HG02870 (cell line): ENCODE data around the gene PSENEN.
A peak's percentile ranks its signal among the peaks of the same experiment; 100 is the strongest.

Source experiments
- ATAC-seq: cut with Tn5 transposase; IDR thresholded peaks from one replicate; pipeline ENCODE4 v1.9.1; 2021; ENCODE audit warnings: mild to moderate bottlenecking, moderate library complexity; ENCODE audit not compliant: unreplicated experiment

Gene PSENEN

DNA sequence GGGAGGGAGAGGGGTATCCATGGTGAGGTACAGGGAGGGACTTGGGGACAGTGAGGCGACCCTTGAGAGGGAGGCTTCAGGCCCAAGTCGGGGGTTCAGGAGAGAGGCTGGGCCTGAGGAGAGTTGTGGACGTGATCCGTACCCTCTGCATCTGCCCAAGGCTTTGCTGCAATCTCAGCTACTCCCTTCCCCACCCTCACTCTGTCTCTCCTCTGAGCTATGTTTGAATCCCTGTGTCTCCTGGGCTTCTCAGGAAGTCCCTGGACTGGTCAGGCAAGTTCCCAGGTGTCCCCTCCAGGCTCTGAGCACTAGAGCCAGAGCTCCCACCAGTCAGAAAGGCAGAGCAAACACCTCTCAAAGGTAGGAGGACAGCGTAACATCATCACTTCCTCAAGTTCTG is 4.7 kb downstream of the PSENEN start:
- ATAC-seq: no peak

DNA sequence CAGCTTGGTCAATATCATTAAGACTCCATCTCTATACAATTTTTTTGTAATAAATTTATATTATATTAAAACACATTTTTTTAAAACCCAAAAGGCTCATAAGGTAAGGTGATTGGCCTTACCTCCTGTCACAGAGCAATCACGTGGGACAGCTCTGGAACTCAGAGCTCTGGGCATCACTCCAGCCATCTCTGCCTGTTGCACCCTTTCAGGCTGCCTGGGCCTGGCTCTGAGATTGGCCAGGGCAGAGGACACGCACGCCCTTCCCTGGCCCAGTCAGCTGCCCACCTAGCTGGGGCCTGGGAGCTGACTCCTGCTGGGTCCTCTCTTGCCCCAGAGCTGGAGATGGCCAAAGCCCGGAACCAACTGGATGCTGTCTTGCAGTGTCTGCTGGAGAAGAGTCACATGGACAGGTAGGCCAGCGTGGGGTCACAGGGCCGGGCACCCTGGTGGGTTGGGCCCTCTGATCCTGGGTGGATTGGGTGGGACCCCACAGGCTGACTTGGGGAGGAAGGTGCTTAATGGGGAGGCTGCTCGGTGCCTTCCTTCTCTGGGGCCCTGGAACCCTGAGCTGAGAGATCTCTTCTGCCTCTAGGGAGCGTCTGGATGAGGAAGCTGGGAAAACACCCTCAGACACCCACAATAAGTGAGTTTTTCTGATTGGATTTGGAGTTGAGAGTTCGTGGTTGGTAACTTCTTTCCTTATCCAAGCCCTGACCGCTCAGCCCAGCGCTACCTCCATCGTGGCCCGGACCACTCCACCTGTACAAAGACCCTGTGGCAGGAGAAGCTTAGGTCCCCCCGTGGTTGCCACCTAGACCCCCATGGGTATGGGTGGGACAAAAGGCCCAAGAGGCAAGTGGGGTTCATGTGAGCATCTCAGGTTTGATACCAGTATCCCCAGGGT is 6.6 kb downstream of the PSENEN start:
- no peak for ATAC-seq

DNA sequence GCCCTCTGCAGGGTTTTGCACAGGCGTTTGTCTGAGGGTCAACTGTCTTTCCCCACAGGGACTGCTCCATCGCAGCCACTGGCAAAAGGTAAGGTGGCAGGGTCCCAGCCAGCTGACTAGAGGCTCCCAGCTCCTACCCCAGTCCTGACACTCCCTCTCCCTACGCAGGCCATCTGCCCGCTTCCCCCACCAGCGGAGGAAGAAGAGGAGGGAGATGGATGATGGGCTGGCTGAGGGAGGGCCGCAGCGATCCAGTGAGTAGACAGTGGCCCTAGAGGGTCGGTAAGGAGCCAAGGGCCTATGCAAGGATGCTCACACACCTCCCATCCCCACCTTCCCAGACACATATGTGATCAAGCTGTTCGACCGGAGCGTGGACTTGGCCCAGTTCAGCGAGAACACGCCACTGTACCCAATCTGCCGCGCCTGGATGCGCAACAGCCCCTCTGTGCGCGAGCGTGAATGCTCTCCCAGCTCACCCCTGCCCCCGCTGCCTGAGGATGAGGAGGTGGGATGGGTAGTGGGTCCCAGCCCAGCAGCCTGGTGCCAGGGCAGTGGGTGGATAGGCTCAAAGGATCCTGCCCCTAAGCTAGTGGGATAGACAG is 7.4 kb downstream of the PSENEN start:
- no peak for ATAC-seq

DNA sequence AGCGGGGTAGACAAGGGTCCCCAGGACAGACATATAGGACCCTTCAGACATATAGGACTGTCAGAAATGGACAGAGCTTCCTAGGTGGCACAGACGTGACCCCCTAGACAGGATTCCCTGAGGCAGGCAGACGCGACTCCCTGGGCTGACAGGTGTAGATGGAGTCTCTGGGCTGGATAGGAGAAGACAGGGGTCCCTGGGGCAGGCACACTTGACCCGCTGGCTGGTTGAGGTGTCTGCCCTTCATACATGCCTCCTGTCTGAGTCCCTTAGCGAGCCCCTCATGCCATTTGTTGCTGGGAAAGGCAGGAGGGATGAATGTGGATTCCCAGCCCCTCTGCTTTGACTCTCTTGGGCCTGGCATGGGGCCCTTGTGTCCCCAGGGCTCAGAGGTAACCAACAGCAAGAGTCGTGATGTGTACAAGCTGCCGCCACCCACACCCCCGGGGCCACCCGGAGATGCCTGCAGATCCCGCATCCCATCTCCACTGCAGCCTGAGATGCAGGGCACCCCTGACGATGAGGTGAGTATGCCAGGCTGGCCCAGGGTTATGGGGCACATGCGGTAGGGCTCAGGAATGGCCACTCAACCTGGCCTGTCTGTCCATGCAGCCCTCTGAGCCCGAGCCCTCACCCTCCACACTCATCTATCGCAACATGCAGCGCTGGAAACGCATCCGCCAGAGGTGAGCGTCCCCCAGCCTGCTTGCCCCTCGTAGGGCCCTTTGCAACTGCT is 8.4 kb downstream of the PSENEN start:
- ATAC-seq: no peak

DNA sequence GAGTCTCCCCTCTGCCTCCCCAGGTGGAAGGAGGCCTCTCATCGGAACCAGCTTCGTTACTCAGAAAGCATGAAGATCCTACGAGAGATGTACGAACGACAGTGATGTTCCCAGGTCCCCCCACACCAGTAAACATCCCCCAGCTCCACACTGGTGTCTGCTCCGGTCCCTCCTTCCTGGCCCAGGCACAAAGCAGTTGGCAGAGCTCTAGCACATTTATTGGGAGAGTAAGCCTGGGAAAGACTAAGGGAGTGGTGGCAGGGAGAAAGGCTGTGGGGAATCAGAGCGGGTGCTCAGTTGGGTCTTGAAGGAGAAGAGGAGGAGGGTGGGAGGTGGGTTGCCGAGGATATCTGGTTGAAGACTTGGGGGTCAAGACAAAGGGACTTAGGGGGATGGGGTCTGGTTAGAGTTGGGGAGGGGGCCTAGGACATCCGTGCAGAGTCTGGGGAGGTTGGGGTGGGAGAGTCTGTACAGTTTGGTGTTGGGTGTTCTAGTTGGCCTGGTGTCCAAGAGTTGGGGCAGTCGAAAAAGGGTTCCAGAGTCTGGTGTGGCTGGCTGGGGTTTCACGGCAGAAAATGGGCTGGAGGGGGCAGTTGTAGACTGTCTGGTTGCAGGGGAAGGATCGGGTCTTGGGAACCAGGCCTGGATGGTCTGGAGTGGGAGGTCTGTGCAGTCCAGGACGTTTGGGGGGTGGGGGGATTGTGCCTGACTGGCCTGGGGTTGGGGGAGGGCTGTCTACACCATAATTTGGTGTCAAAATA is 9.1 kb downstream of the PSENEN start:
- ATAC-seq: no peak

DNA sequence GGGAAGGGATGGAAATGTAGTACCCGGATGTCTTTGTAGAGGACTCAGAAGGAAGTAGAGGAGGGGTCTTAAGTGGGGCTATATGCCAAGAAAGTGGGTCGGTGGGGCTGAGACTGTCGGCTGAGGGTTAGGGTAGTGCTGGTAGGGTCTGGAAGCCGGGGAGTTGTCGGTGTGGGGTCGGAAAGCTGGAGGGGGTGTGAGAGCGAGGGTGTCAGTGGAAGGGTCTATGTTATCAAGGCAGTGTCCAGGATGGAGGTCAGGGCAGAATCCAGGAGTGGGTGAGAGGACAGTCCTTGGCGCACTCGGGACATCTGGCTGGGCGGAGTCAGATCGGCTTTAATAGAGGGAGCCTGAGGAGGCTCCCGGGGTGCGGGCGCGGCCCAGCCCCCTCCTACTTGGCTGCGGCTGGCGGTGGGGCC is 9.7 kb downstream of the PSENEN start:
- ATAC-seq: no peak

DNA sequence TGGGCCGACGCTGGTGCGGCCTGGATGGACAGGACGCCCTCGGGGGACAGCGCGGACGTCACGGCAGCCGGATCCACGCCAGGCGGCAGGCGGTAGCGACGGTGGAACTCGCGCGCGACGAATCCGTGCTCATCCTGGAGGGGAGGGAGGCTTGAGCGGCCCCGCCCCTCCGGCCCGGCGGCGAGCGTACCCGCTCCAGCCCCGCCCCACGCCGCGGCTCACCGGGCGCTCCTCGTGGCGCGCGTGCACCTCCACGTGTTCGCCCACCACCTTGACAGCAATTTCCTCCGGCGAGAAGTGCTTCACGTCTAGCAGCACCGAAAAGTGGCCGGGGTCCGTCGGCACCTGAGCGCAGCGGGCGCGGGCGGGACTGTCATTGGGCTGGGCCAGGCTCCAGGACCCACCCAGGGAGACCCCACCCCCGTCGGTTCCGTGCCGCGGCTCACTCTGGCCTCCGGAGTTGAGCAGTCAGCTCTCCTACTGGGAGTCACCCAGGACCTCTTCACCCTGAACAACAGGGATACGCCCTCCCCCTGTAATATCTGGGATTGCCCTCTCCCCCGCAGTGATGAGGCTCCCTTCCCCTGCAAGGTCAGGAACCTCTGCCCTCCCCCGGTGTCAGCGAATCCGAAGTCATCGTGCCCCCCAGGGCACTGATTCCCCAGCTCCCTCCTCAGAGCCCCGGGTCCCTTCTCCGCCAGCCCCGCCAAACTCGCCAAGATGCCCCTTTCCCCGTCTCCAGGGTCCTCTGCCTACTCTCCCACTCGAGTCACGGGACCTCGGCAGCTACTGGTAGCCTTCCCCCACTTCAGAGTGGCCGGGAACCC is 10.3 kb downstream of the PSENEN start:
- no peak for ATAC-seq

DNA sequence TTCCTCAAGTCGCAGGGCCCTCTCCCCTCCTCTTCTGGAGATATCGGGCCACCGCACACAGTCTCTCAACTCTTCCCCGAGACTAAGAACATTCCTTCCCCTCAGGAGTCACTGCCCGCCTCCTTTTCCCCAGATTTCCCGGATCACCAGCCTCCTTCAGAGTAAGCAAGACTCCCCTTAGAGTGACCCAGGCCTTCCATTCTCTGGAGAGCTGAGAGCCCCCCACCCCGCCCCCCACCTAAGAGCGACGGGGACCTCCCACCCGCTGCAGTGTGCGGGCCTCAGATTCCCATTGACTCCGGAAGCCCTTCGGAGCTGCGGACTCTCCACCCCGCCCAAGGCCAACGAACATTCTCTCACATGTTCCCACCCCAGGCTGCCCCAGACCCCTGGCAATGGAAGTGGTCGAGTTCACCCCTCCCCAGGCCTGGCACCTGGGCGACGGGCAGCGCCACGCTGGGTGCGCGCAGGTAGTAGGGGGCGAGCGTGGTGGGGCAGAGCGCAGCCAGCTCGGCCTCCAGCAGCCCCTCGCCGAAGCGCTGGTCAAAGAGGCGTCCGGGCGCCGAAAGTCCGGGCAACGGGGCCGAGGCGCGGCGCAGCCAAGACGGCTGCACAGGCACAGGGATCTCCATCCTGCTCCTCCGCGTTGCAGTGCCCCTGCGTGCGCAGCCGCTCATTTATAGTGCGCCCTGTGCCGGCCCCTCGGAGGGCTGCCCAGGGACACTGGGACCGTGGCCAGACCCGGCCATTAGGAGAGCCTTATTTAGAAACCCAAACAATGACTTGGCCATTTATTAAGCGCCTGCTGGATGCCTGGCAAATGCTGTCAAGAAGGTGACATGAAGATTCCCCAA is 11.2 kb downstream of the PSENEN start, which contains the start of gene HSPB6:
Gene HSPB6 (minus strand): TSS at position 653 of the 854 bp plus-strand sequence. CDS start 21 bp downstream, at position 632.
- no peak for ATAC-seq

DNA sequence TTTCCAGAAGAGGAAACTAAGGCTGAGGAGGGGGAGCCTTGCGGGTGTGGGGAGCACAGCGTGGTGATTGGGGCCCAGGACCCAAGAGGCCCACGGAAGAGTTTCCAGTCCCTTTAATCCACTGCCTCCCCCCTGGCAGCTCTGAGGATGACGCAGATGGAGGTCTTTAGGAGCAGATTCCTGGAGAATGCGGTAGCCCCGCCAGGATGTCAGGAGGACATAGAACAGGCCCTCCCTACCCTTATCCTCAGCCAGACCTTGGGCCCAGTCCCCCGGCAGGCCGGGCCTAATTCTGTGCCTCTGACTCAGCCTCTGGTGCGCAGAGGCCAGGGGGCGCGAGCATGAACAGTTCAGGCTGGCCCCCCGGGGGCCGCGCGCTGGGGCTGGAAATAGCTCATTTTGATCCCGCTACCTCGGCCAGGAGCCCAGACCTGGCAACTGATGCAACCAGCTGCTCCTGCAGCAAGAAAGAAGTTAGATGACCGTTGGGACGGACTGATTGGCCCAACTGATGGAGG is 11.8 kb downstream of the PSENEN start:
- no peak for ATAC-seq

DNA sequence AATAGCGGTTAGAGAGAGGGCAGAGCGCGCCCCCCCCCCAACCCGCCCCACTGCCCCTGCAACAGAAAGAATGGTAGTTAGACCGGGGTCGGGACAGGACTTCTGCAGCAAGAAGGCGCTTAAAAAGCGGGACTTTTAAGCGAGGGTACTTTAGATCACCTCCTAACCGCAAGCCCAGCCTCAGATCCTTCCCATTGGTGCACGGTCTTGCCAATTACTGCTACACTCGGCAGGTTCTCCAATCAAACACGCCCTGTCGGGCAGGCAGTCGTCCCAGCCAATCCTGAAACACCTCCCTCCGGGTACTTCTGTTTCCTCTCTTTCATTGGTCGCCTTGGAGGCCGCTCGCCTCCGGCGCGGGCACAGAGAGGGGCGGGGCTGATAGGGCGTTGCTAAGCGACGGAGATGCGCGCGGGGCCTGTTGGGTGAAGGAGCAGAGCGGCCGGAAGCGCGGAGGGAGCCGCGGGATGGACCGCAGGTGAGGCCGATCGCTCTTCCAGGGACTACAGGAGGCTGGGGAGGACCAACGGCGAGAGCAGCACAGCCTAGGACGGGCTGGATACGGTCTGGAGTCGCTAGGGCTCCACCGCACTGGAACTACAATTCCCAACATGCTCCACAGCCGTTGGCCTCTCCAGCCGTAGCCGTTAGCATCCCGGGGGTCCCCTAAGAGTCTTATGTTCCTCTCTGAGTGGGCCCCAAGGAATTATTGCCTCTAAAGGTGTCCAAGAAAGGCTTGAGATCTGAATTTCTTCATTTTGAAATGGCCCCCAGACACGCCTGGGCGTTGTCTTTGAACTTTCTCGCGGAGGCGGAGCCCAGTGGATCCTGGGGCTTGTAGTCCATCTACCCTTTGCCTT is 12.5 kb downstream of the PSENEN start, which contains the start of gene PROSER3:
Gene PROSER3 (plus strand): TSS at position 428 of the 860 bp plus-strand sequence. CDS start 40 bp downstream, at position 468.
- ATAC-seq: peak; percentile 96

DNA sequence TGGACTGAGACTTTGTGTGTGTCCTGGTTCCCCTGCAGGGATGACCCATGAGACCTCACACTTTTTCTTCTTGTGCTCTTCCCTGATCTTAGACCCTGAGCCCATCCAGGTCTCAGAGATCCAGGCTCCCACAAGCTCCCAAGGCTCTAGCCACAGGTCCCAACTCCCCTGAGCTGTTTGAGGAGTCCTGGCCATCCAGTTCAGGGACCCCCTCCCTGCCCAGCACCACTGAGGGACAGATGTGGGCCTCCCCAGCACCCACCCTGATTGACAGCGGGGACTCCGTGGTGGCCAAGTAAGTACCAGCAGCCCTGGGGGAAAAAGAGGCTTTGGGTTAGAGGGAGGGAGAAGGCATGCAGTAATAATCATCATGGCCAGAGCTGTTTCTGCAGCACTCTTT is 14.2 kb downstream of the PSENEN start:
- no peak for ATAC-seq

DNA sequence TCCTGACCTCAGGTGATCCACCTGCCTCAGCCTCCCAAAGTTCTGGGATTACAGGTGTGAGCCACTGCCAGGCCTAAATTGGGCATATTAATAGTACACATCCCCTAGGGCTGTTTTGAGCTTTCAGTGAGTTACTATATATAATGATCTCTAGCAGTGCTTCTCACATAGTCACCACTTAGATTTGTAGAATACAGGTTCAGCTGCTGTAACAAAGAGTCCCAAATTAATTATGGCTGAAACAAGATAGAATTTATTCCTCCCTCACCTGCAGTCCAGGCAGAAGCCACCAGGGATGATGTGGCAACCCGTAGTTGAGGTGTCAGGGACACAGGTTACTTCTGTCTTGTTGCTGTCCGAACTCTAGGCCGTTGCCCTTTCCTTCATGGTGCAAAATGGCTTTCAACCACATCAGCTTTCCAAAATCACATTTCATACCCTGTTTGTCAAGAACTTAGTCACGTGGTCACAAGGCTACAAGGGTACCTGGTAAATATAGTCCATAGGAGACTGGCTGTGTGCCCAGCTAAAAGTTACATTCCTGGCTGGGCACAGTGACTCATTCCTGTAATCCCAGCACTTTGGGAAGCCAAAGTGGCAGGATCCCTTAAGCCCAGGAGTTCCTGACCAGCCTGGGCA is 15.4 kb downstream of the PSENEN start:
- ATAC-seq: no peak

DNA sequence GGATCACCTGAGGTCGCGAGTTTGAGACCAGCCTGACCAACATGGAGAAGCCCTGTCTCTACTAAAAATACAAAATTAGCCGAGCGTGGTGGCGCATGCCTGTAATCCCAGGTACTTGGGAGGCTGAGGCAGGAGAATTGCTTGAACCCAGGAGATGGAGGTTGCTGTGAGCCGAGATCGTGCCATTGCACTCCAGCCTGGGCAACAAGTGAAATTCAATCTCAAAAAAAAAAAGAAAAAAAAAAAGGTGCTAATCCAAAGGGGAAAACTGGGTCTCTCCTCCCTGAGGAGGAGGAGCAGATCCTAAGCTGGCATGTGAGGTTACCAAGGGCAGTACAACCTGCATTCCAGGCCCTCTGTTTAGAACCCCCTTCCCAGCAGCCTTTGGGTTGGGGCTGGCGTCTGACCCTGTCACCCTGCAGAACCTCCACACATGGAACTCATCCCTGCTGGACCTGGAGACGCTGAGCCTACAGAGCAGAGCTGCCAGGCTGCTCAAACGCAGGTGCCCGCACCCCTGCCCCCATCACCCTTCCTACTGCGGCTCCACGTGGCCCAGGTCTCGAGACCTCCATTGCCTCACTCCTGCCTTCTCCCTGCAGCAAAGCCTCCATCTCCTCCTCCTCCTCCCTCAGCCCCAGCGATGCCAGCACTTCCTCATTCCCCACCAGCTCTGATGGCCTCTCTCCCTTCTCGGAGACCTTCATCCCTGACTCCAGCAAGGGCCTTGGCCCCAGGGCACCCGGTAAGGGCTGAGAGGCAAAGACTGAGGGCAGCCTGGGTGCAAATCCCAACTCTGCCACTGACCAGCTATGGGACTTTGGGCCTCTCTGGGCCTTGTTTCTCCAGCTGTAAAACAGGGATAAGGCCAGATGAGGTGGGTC is 19.2 kb downstream of the PSENEN start:
- no peak for ATAC-seq

DNA sequence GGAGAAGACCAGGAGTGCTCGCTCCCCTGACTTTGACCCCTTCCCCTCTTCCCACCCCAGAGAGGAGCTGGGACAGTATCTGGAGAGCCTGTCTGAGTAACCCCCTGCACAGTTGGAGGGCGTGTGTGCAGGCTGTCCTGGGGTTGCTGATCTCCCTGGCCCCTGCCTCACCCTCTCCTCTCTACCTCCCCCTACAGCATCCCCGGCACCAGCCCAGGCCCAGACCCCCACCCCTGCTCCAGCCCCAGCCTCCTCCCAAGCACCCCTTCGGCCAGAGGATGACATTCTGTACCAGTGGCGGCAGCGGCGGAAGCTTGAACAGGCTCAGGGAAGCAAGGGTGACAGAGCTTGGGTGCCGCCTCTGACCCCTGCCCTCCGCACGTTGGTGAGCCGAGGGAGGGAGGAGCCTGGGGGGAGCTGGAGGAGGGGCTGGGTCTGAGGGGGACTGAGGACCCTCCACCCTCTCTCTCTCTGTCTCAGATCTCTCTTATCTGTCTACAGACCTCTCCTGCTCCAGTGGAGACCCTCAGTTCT is 21.2 kb downstream of the PSENEN start:
- ATAC-seq: no peak

DNA sequence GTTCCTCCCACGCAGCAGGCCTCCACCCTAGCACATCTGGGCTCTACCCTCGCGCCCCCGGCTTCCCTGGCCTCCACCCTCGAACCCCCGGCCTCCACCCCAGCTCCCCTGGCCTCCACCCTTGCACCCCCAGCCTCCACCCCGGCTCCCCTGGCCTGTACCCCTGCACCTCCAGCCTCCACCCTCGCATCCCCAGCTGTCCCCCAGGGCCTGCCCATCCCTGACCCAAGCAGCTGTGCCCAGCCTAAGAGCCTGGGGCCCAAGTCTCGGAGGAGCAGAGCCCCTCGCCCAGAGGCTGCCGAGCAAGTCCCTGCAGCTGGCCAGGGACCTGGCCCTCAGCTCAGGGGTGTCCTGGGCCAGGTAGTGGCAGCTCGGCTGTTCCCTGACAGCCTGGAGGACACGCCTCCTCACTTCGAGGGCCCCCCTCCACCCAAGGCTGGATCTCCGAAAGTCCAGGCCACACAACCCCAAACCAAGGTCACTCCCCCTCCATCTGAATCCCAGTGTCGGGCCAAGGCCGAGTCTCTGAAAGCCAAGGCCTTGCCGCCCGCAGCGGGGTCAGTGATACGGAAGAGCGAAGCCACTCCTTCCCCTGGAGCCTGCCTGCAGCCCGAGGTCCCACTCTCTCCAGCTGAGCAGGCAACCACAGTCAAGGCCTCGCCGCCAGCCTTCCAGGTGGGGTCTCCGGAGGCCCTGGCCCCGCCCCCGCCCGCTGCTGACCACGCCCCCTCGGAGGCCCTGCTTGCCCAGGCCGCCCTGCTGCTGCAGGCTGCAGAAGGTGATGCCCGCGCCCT is 22.0 kb downstream of the PSENEN start:
- ATAC-seq: no peak
